Right lobe of liver (tissue), 6 donors: Measurements from ENCODE around the gene MID1. TPM values are rescaled to one million over a fixed set of nuclear protein-coding genes. Genes with fewer than 3 reads are reported as not detected.

ENCODE experiments used
- ATAC-seq, 4 donors: fragments of 200-7000 bp; cut with Tn5 transposase; one replicate each; pipeline ENCODE4 v1.9.1; 2020; ENCODE audit warnings: mild to moderate bottlenecking in 4 of 4, moderate library complexity in 4 of 4
- DNase-seq, 3 donors: peaks; one replicate each; pipeline ENCODE4 v3.0.0-alpha.2; 2020
- H3K27ac ChIP-seq, 3 donors: fragments of 200-600 bp; one replicate each; pipeline ENCODE4 v1.8.0; 2022
- H3K27me3 ChIP-seq, 2 donors: fragments of 200-600 bp; one replicate each; pipeline ENCODE4 v1.8.0; 2022
- H3K36me3 ChIP-seq, 4 donors: fragments of 200-600 bp; sonication (generic) in 1 of 4; one replicate each; pipeline versions ENCODE4 v1.5.1 to v1.8.0; 2017 to 2022; ENCODE audit warnings: control low read depth in 1 of 4
- H3K4me1 ChIP-seq, 4 donors: fragments of 200-600 bp; sonication (generic) in 1 of 4; one replicate each; pipeline versions ENCODE4 v1.5.1 to v1.8.0; 2017 to 2022; ENCODE audit warnings: control low read depth in 1 of 4
- H3K4me3 ChIP-seq, 3 donors: fragments of 200-600 bp; one replicate each; pipeline ENCODE4 v1.8.0; 2022
- H3K9me3 ChIP-seq, 4 donors: fragments of 200-600 bp; sonication (generic) in 1 of 4; one replicate each; pipeline versions ENCODE4 v1.5.1 to v1.8.0; 2017 to 2022; ENCODE audit warnings: control low read depth in 1 of 4
- CTCF ChIP-seq, 4 donors: fragments of 200-600 bp in 3 of 4; fragments of 450-650 bp in 1 of 4; IDR thresholded peaks; one replicate each; pipeline versions ENCODE4 v1.5.1 to v1.8.0; 2016 to 2022; ENCODE audit warnings: antibody characterized with exemption in 4 of 4, mild to moderate bottlenecking in 2 of 4
- POLR2A ChIP-seq: fragments of 450-650 bp; IDR thresholded peaks from one replicate; pipeline ENCODE4 v1.6.1; 2017; ENCODE audit warnings: antibody characterized with exemption, mild to moderate bottlenecking
- WGBS: methylation state at CpG from one replicate; pipeline ENCODE4 v1.1.6; 2018; ENCODE audit warnings: low coverage, low lambda C conversion rate; ENCODE audit not compliant: insufficient coverage; ENCODE audit errors: missing lambda C conversion rate; 5-methylcytosine and 5-hydroxymethylcytosine counted together
- intact Hi-C, 2 donors: fragments of 100-400 bp; cut with DNase I; formaldehyde crosslinking; loops; one replicate each; pipeline versions ENCODE4 v1.11.2 to v1.14.1; 2022
- total RNA-seq, 6 experiments: library from RNA; depleted of rRNA in 2 of 6; stranded (reverse); fragments of >200 nt in 2 of 6; fragmentation: NEBNext Ultra II Directional in 3 of 6; extraction: Animal tissue kit (Norgen Biotek cat#: 25700) in 3 of 6; gene quantifications; one replicate each; pipeline versions ENCODE4 v1.1.0 to v1.2.4, GENCODE V29; 2016 to 2023
- donor health status: DM: no; HTN: yes; CAD: no.
- donor health status: DM: no; HTN: no; CAD: no.
- donor health status: DM: no; HTN: no; CAD: no.
- donor health status: DM: no; HTN: yes; CAD: no.
- donor health status: DM: no; HTN: yes; CAD: no.

Gene MID1
- total RNA-seq, 6 experiments from 2014 or later: 2.2 to 10.0 (median 4.6) TPM

- no peak overlapping the region for H3K27ac ChIP-seq
- H3K4me3 ChIP-seq: no peak overlapping the region
- intact Hi-C loops: no loop called here
- no peaks in the 10 kb centered on the region for H3K27me3 ChIP-seq
- no peak for TF ChIP-seq CTCF (IDR thresholded peaks at IDR 0.05)
- TF ChIP-seq POLR2A: no peak
- H3K36me3 ChIP-seq: no peaks in the 10 kb centered on the region
- ATAC-seq (no peak), DNase-seq (no peak)
- 69% methylated on average over 1 of the region's 1 CpG for WGBS
- no peaks in the 10 kb centered on the region for H3K9me3 ChIP-seq
- peaks cover 0 to 10% (median 0%) of the 10 kb centered on the region in 4 donors for H3K4me1 ChIP-seq
Observed at GRCh38 chrX:10533696-10534365, 86.6 kb downstream of the MID1 start.

DNA sequence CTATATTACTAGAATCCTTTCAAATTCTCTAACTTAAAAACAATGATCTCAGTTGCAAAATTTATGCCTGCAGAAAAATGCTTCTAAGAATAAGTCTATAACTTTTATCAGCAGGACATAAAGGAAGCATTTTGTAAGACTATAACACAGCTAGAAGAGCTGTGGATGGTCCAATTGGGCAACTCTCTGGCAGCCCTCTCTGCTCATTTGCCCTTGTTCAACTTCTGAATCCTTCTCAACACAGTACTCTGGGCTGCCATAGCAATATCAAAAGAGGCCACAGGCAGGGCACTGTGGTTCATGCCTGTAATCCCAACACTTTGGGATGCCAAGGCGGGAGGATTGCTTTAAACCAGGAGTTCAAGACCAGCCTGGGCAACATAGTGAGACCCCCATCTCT, 88.5 kb downstream of the MID1 start:
- WGBS: 33% methylated on average over 1 of the region's 1 CpG
- Histone ChIP-seq H3K36me3 (no peaks in the 10 kb centered on the region), H3K27me3 (no peaks in the 10 kb centered on the region), H3K4me3 (no peak overlapping the region), H3K4me1 (peaks cover 0 to 8% (median 0%) of the 10 kb centered on the region in 4 donors), H3K27ac (no peak overlapping the region), H3K9me3 (no peaks in the 10 kb centered on the region)
- no peak for DNase-seq
- ATAC-seq: peak in 1 of 4 donors; percentile 44
- intact Hi-C loops: no loop called here
- no peak for TF ChIP-seq CTCF (IDR thresholded peaks at IDR 0.05)
- no peak for TF ChIP-seq POLR2A

DNA sequence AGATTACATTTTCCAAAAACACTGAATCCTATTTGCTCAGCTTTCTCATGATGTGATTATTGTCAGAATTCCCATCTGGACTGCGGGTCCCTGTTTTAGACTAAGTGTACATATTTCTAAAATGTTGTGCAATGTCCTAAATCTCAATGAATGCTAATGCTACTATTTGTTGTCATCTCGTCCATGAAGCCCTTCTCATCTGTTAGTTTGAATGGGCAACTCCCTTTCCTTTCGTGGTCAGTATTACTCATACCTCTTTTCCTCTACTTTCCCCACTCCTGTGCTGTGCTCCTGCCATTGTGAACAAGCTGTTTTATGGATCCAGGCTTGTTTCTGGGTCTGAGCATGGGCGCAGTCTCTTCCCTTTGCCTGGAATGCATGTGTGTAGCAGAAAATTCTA, 91.0 kb downstream of the MID1 start:
- intact Hi-C loops: no loop called here
- 45% methylated on average over 4 of the region's 4 CpGs for WGBS
- no peak overlapping the region for H3K4me3 ChIP-seq
- H3K27ac ChIP-seq: no peak overlapping the region
- H3K36me3 ChIP-seq: no peaks in the 10 kb centered on the region
- ATAC-seq (no peak), DNase-seq (no peak)
- H3K4me1 ChIP-seq: no peaks in the 10 kb centered on the region
- TF ChIP-seq CTCF (IDR thresholded peaks at IDR 0.05): no peak
- TF ChIP-seq POLR2A: no peak
- H3K9me3 ChIP-seq: no peaks in the 10 kb centered on the region
- no peaks in the 10 kb centered on the region for H3K27me3 ChIP-seq

DNA sequence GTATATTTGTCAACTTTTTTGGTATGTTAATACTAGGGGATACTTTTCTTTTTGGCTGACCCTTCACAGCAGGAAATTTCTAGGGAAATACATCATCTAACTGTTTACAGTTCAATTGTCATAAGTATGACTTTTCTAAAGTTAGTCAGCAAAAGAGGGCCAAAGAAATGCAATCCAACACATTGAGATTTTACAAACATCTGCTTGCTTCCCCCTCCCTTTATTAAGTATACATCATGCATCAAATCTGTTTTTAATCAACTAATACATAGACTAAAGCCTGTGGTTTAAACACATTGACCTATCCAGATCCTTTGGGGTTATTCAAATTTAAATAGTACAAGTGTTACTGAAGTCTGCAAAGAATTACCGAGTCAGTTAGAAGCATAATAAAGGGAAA, 93.9 kb downstream of the MID1 start:
- no peak for DNase-seq
- TF ChIP-seq CTCF (IDR thresholded peaks at IDR 0.05) (no peak), POLR2A (no peak)
- H3K36me3 ChIP-seq: no peaks in the 10 kb centered on the region
- intact Hi-C loops: no loop called here
- no peaks in the 10 kb centered on the region for H3K4me1 ChIP-seq
- no peak overlapping the region for H3K4me3 ChIP-seq
- WGBS: 53% methylated on average over 1 of the region's 1 CpG
- H3K9me3 ChIP-seq: no peaks in the 10 kb centered on the region
- no peak overlapping the region for H3K27ac ChIP-seq
- H3K27me3 ChIP-seq: no peaks in the 10 kb centered on the region
- no peak for ATAC-seq
